Fibroblast of the aortic adventitia (primary cell): ENCODE measurements around the gene LTBP1. TPM values are rescaled to one million over a fixed set of nuclear protein-coding genes. Genes with fewer than 3 reads are reported as not detected.

ENCODE experiments used
- DNase-seq: peaks from one replicate; pipeline ENCODE4 v3.0.0-alpha.2; 2010; ENCODE audit warnings: low read depth
- H3K4me3 ChIP-seq: 2 replicates; pipeline ENCODE4 v1.5.1; 2011; ENCODE audit warnings: low read depth, mild to moderate bottlenecking, control low read depth, low read length, moderate library complexity
- CTCF ChIP-seq: IDR thresholded peaks from 2 replicates; pipeline ENCODE4 v1.5.1; 2011; ENCODE audit warnings: mild to moderate bottlenecking, low read length, control low read depth, inconsistent platforms; ENCODE audit not compliant: insufficient read depth
- total RNA-seq: library from RNA; depleted of rRNA; stranded (reverse); fragments of >200 nt; gene quantifications from 2 replicates; pipeline ENCODE4 v1.2.3, GENCODE V29; 2012; ENCODE audit warnings: low replicate concordance

The LTBP1 gene
- total RNA-seq, 1 donor, result 947 TPM

GRCh38 chr2:32948266-32948665 lies 1.5 kb downstream of the LTBP1 start:
- no peak for TF ChIP-seq CTCF
- DNase-seq, result no peak
- H3K4me3 ChIP-seq, result peak overlapping the region; percentile 78

GRCh38 chr2:32949260-32949659 lies 2.5 kb downstream of the LTBP1 start:
- DNase-seq, result no peak
- no peak for TF ChIP-seq CTCF
- H3K4me3 ChIP-seq, result no peak overlapping the region

GRCh38 chr2:32951672-32952071 lies 4.9 kb downstream of the LTBP1 start:
- no peak for TF ChIP-seq CTCF

GRCh38 chr2:32952761-32953476 lies 6.2 kb downstream of the LTBP1 start:
- DNase-seq, result no peak
- no peak overlapping the region for H3K4me3 ChIP-seq
- no peak for TF ChIP-seq CTCF

More at GRCh38 chr2:32951672-32952071, 4.9 kb downstream of the LTBP1 start:
- DNase-seq, result no peak
- no peak overlapping the region for H3K4me3 ChIP-seq

GRCh38 chr2:32954206-32954605 lies 7.5 kb downstream of the LTBP1 start:
- DNase-seq, result no peak
- TF ChIP-seq CTCF, result no peak
- no peak overlapping the region for H3K4me3 ChIP-seq

- peak; percentile 31 for DNase-seq
- TF ChIP-seq CTCF, result no peak
- H3K4me3 ChIP-seq, result no peak overlapping the region
Measured at GRCh38 chr2:32958821-32959220, 12.1 kb downstream of the LTBP1 start.

- no peak for TF ChIP-seq CTCF
- H3K4me3 ChIP-seq, result no peak overlapping the region
- DNase-seq, result no peak
Measured at GRCh38 chr2:32960238-32960637, 13.5 kb downstream of the LTBP1 start.
